ENCODE results near the gene CBFA2T2. TPM values are rescaled to one million over a fixed set of nuclear protein-coding genes. Genes with fewer than 3 reads are reported as not detected.

The CBFA2T2 gene
- total RNA-seq, 1 experiment from 2014 or later, result 15.4 TPM

DNA sequence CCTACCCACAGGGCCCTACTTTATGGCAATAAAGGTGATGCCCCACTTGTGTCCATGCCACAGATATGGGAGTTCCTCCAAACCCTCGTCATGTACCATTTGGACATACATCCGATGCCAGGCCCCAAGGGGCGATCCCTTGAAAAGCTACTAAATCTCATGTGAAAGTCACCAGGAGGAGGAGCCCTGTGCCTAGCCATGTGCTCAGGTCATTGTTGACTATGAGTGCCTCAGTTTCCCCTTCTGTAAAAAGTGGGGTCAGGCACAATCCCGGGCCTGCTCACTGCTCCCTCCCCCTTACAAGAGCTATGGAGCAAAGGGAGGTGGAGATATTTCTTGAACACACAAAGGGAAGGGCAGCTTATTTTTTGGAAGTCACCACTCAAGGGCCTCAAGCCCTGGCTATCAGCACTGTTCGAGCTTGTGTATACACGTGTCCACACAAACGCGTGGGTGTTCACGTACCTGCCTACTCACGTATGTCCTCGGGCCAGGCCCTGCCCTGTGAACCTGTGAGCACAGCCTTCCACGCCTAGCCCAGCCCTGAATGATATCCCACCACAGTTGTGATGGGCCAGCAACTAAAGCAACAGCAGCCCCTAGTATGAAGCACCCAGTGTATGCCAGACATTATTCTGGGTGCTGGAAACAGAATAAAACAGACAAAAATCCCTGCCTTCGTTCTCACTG lies 178.7 kb downstream of the CBFA2T2 start:
- TF ChIP-seq, protein P1, sequence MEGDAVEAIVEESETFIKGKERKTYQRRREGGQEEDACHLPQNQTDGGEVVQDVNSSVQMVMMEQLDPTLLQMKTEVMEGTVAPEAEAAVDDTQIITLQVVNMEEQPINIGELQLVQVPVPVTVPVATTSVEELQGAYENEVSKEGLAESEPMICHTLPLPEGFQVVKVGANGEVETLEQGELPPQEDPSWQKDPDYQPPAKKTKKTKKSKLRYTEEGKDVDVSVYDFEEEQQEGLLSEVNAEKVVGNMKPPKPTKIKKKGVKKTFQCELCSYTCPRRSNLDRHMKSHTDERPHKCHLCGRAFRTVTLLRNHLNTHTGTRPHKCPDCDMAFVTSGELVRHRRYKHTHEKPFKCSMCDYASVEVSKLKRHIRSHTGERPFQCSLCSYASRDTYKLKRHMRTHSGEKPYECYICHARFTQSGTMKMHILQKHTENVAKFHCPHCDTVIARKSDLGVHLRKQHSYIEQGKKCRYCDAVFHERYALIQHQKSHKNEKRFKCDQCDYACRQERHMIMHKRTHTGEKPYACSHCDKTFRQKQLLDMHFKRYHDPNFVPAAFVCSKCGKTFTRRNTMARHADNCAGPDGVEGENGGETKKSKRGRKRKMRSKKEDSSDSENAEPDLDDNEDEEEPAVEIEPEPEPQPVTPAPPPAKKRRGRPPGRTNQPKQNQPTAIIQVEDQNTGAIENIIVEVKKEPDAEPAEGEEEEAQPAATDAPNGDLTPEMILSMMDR (IDR thresholded peaks at IDR 0.05; ENCODE audit: unreplicated experiment), result no peak
- H3K27ac Mint-ChIP-seq (ENCODE audit: low read depth, unreplicated experiment), result no peak overlapping the region
- ChIA-PET POLR2A (interaction anchor here (0.6 to 4.4 kb wide), 22 partner anchors 11 to 1929 kb away, joined by 3 to 38 read pairs (median 6); partner anchors contain the start of genes CBFA2T2, CDK5RAP1, CHMP4B and EIF2S2), CTCF (interaction anchor here (0.5 to 7.0 kb wide), 53 partner anchors 8 to 841 kb away, joined by 3 to 53 read pairs (median 4); partner anchors contain the start of genes CBFA2T2 and SNTA1)
- H3K36me3 Mint-ChIP-seq (ENCODE audit: insufficient read depth, unreplicated experiment), result peaks cover 12% of the 10 kb centered on the region
- intact Hi-C loops (cut with micrococcal nuclease), result loop anchor here (1.0 to 5.0 kb wide), 3 partner anchors 211 to 399 kb away; partner anchors contain the start of gene CDK5RAP1
- no peaks in the 10 kb centered on the region for H3K27me3 Mint-ChIP-seq (ENCODE audit: insufficient read depth, unreplicated experiment)
- peaks cover 24% of the 10 kb centered on the region for H3K4me1 Mint-ChIP-seq (ENCODE audit: insufficient read depth, unreplicated experiment)
- no peak for DNase-seq (ENCODE audit: unreplicated experiment)
- H3K4me3 Mint-ChIP-seq (ENCODE audit: unreplicated experiment), result peak overlapping the region; percentile 98
- no peaks in the 10 kb centered on the region for H3K9me3 Mint-ChIP-seq (ENCODE audit: unreplicated experiment)
- no TSS peak for BruUV-seq (replicated peaks)

DNA sequence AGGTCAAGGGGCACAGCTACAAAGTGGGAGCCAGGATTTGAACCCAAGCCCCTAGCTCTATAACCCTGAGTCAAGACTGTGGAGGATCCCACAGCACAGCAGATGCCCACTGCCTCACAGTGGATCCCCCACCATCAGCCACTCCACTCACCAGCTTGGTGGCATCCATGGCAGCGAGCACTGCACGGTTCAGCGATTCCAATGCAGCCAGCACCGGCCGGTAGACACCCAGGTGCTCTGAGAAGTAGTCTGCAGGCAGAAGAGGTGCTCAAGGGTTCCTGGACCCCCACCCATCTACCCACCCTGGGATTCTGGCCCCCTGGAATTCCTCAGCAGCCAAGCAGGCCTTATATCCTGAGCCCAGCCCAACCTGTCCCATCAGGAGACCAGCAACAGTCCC lies 179.3 kb downstream of the CBFA2T2 start:
- DNase-seq (ENCODE audit: unreplicated experiment), result no peak
- Mint-ChIP-seq H3K4me1 (ENCODE audit: insufficient read depth, unreplicated experiment) (peaks cover 28% of the 10 kb centered on the region), H3K9me3 (ENCODE audit: unreplicated experiment) (no peaks in the 10 kb centered on the region), H3K27ac (ENCODE audit: low read depth, unreplicated experiment) (no peak overlapping the region), H3K4me3 (ENCODE audit: unreplicated experiment) (no peak overlapping the region), H3K36me3 (ENCODE audit: insufficient read depth, unreplicated experiment) (peaks cover 12% of the 10 kb centered on the region), H3K27me3 (ENCODE audit: insufficient read depth, unreplicated experiment) (no peaks in the 10 kb centered on the region)
- no TSS peak for BruUV-seq (replicated peaks)
- intact Hi-C loops (cut with micrococcal nuclease), result loop anchor here (5.0 kb wide), 2 partner anchors 267 to 398 kb away; partner anchors contain the start of gene CDK5RAP1
- CTCF ChIA-PET, result interaction anchor here (0.6 to 7.0 kb wide), 23 partner anchors 8 to 841 kb away, joined by 3 to 53 read pairs (median 7); partner anchors contain the start of gene CBFA2T2
- TF ChIP-seq, protein P1 (IDR thresholded peaks at IDR 0.05; ENCODE audit: unreplicated experiment), result no peak
- POLR2A ChIA-PET, result interaction anchor here (1.0 to 4.4 kb wide), 7 partner anchors 51 to 325 kb away, joined by 4 to 38 read pairs (median 26); partner anchors contain the start of genes CBFA2T2, CDK5RAP1, CHMP4B and PXMP4

DNA sequence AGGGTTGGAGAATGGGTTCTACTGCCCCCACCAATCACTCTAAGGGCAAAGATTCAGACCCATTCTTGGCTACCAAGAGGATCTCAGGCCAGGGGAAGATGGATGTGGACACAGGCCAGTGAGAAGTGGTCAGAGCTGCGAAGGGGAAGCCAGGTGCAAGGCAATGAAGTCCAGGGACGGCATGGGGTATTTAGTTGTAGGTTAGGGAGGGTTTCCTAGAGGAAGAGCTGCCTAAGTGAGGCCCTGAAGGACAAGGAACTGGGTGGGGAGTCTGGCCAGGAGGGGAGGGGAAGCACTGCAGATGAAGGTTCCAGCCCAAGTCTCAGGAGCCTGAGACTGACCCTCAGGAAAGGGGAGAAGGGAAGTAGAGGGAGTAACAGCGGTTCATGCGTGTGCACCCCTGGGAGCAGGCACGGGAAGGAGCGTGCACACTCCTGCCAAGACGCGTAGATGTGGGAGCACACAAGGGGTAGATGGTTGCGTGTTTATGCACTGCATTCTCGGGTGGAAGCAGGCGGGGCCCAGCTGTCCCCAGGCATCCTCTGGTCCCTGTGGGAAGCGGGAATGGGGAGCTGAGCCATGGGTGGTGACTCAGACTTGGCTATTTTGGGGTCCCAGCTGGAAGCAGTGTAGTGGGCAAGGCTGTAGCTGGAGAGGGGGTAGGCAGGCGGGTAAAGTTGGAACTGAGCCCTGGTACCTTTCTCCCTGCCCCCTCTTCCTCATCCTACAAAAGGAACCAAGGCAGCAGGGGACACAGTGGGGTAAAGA lies 180.2 kb downstream of the CBFA2T2 start:
- ChIA-PET CTCF (interaction anchor here (0.6 to 7.0 kb wide), 9 partner anchors 12 to 459 kb away, joined by 3 to 53 read pairs (median 7); no protein-coding TSS in a partner anchor), POLR2A (interaction anchor here (0.6 to 4.0 kb wide), 5 partner anchors 17 to 404 kb away, joined by 3 to 29 read pairs (median 3); partner anchors contain the start of genes CDK5RAP1 and ZNF341)
- TF ChIP-seq, protein P1 (IDR thresholded peaks at IDR 0.05; ENCODE audit: unreplicated experiment), result no peak
- Mint-ChIP-seq H3K4me1 (ENCODE audit: insufficient read depth, unreplicated experiment) (peaks cover 25% of the 10 kb centered on the region), H3K27ac (ENCODE audit: low read depth, unreplicated experiment) (no peak overlapping the region), H3K27me3 (ENCODE audit: insufficient read depth, unreplicated experiment) (no peaks in the 10 kb centered on the region), H3K4me3 (ENCODE audit: unreplicated experiment) (no peak overlapping the region), H3K36me3 (ENCODE audit: insufficient read depth, unreplicated experiment) (peaks cover 12% of the 10 kb centered on the region), H3K9me3 (ENCODE audit: unreplicated experiment) (no peaks in the 10 kb centered on the region)
- DNase-seq (ENCODE audit: unreplicated experiment), result no peak
- intact Hi-C loops (cut with micrococcal nuclease), result loop anchor here (5.0 kb wide), 2 partner anchors 268 to 397 kb away; partner anchors contain the start of gene CDK5RAP1
- BruUV-seq (replicated peaks), result no TSS peak
